HCT116 (cell line): ENCODE data around the gene KCNV2. TPM values are rescaled to one million over a fixed set of nuclear protein-coding genes. Genes with fewer than 3 reads are reported as not detected.

Source experiments
- ATAC-seq: fragments of 200-7000 bp; cut with Tn5 transposase; 2 replicates; pipeline ENCODE4 v1.9.1; 2020; ENCODE audit warnings: mild to moderate bottlenecking, moderate library complexity
- BruUV-seq: library from RNA; stranded (reverse); fragments of 400-500 nt; replicated peaks from 2 replicates; lab custom pipeline; 2021; lab: Mats Ljungman, UMichigan
- CTCF ChIA-PET: fragments of 300-600 bp; sonication (Branson Sonifier 250); formaldehyde crosslinking; loops from one replicate; lab custom pipeline; 2021; ENCODE audit warnings: antibody characterized with exemption; lab: Charles Lee
- POLR2A ChIA-PET: fragments of 300-600, 350-600 bp; sonication (Branson Sonifier 250); formaldehyde crosslinking; loops from one replicate; lab custom pipeline; 2021; ENCODE audit warnings: antibody characterized with exemption; lab: Charles Lee
- RAD21 ChIA-PET, 2 experiments: fragments of 300-600 bp; sonication (Branson Sonifier 250); formaldehyde crosslinking; loops; one replicate each; lab custom pipeline; 2023; ENCODE audit warnings: low total read pairs in 2 of 2; ENCODE audit not compliant: uncharacterized antibody in 2 of 2, unreplicated experiment in 2 of 2, low non-redundant PET in 1 of 2; lab: Charles Lee
- DNase-seq: peaks from one replicate; pipeline ENCODE4 v3.0.0-alpha.2; 2010; ENCODE audit warnings: low read depth, low spot score
- H2AFZ ChIP-seq: fragments of 200-600 bp; shearing (Covaris generic), sonication (generic); 2 replicates; pipeline ENCODE4 v1.6.1; 2017; ENCODE audit warnings: low read depth, mixed run types, mixed read lengths, antibody characterized with exemption, low read length; ENCODE audit not compliant: poor library complexity, severe bottlenecking
- H3K27ac ChIP-seq: 2 replicates; pipeline ENCODE4 v1.5.1; 2012; ENCODE audit warnings: low read depth, low read length
- H3K27me3 ChIP-seq: fragments of 200-600 bp; sonication (generic); 2 replicates; pipeline ENCODE4 v1.6.1; 2016; ENCODE audit warnings: mixed run types, low read length, mixed read lengths; ENCODE audit not compliant: insufficient read depth
- H3K36me3 ChIP-seq, 2 experiments: fragments of 200-500 bp in 1 of 2; fragments of 200-600 bp in 1 of 2; sonication (Bioruptor generic) in 1 of 2; sonication (generic) in 1 of 2; 2 replicates each; pipeline versions ENCODE4 v1.5.1 to v1.6.1; 2014 to 2016; ENCODE audit warnings: low read length in 2 of 2, inconsistent platforms in 1 of 2, mixed read lengths in 1 of 2, mixed run types in 1 of 2; ENCODE audit not compliant: insufficient read depth in 2 of 2, control insufficient read depth in 1 of 2
- H3K4me1 ChIP-seq, 2 experiments: fragments of 200-600 bp in 1 of 2; sonication (generic) in 1 of 2; 2 replicates each; pipeline versions ENCODE4 v1.5.1 to v1.6.1; 2012 to 2017; ENCODE audit warnings: low read length in 2 of 2, inconsistent platforms in 1 of 2, mild to moderate bottlenecking in 1 of 2, mixed read lengths in 1 of 2, mixed run types in 1 of 2, moderate library complexity in 1 of 2; ENCODE audit not compliant: insufficient read depth in 2 of 2, control insufficient read depth in 1 of 2
- H3K4me2 ChIP-seq: fragments of 200-600 bp; sonication (generic); 2 replicates; pipeline ENCODE4 v1.6.1; 2017; ENCODE audit warnings: mixed run types, low read length, mixed read lengths
- H3K4me3 ChIP-seq, 2 experiments: fragments of 200-600 bp in 1 of 2; sonication (generic) in 1 of 2; replicated peaks in 1 of 2; 2 replicates each; pipeline ENCODE4 v1.5.1; 2011 to 2016; ENCODE audit warnings: low read length in 2 of 2, control low read depth in 1 of 2, low read depth in 1 of 2, mild to moderate bottlenecking in 1 of 2, mixed read lengths in 1 of 2, mixed run types in 1 of 2
- H3K79me2 ChIP-seq: fragments of 200-600 bp; sonication (generic); 2 replicates; pipeline ENCODE4 v1.6.1; 2017; ENCODE audit warnings: mild to moderate bottlenecking, mixed run types, low read length, moderate library complexity, mixed read lengths; ENCODE audit not compliant: insufficient read depth
- H3K9ac ChIP-seq: fragments of 200-600 bp; sonication (generic); 2 replicates; pipeline ENCODE4 v1.6.1; 2016; ENCODE audit warnings: low read length, mixed read lengths
- H3K9me2 ChIP-seq: fragments of 200-600 bp; sonication (generic), shearing (Covaris generic); 2 replicates; pipeline ENCODE4 v1.6.1; 2017; ENCODE audit warnings: mixed run types, mild to moderate bottlenecking, moderate library complexity; ENCODE audit not compliant: insufficient read depth
- H3K9me3 ChIP-seq, 2 experiments: fragments of 200-500 bp in 1 of 2; fragments of 200-600 bp in 1 of 2; sonication (Bioruptor generic) in 1 of 2; sonication (generic) in 1 of 2; 2 replicates each; pipeline ENCODE4 v1.6.1; 2014 to 2017; ENCODE audit warnings: low read length in 2 of 2, mixed read lengths in 2 of 2, inconsistent platforms in 1 of 2, low read depth in 1 of 2, mild to moderate bottlenecking in 1 of 2, mixed run types in 1 of 2, moderate library complexity in 1 of 2; ENCODE audit not compliant: control insufficient read depth in 1 of 2, insufficient read depth in 1 of 2
- H4K20me1 ChIP-seq: fragments of 200-600 bp; sonication (generic), shearing (Covaris generic); 2 replicates; pipeline ENCODE4 v1.6.1; 2017; ENCODE audit warnings: mixed run types, mild to moderate bottlenecking, moderate library complexity; ENCODE audit not compliant: insufficient read depth
- CTCF ChIP-seq, 3 experiments: fragments of 200-600 bp in 1 of 3; sonication (generic) in 1 of 3; IDR thresholded peaks in 2 of 3; conservative IDR thresholded peaks in 1 of 3; 2 replicates each; pipeline ENCODE4 v1.5.1; 2012 to 2017; ENCODE audit warnings: low read depth in 2 of 3, low read length in 2 of 3, antibody characterized with exemption in 1 of 3, borderline replicate concordance in 1 of 3, control low read depth in 1 of 3, mild to moderate bottlenecking in 1 of 3, mixed read lengths in 1 of 3, mixed run types in 1 of 3, moderate library complexity in 1 of 3; ENCODE audit not compliant: insufficient read depth in 1 of 3
- ELF1 ChIP-seq: IDR thresholded peaks from 2 replicates; pipeline ENCODE4 v1.6.1; 2012; ENCODE audit warnings: low read depth, borderline replicate concordance
- FOSL1 ChIP-seq: IDR thresholded peaks from 2 replicates; pipeline ENCODE4 v1.6.1; 2012; ENCODE audit warnings: low read depth
- JUND ChIP-seq: IDR thresholded peaks from 2 replicates; pipeline ENCODE4 v1.6.1; 2012
- MAX ChIP-seq: IDR thresholded peaks from 2 replicates; pipeline ENCODE4 v1.6.1; 2012
- REST ChIP-seq: IDR thresholded peaks from 2 replicates; pipeline ENCODE4 v1.6.1; 2012; ENCODE audit warnings: low read depth
- ZBTB33 ChIP-seq: IDR thresholded peaks from 2 replicates; pipeline ENCODE4 v1.6.1; 2011; ENCODE audit warnings: mild to moderate bottlenecking, low read length, moderate library complexity; ENCODE audit not compliant: insufficient replicate concordance; ENCODE audit errors: extremely low read depth
- ZNF274 ChIP-seq: fragments of 200-500 bp; sonication (Bioruptor generic); IDR thresholded peaks from 2 replicates; pipeline ENCODE4 v1.6.1; 2014; ENCODE audit warnings: mild to moderate bottlenecking, low read depth, low read length, inconsistent platforms
- intact Hi-C: fragments of 100-400 bp; cut with micrococcal nuclease; formaldehyde crosslinking; loops from 2 replicates; pipeline ENCODE4 v1.10.0; 2022
- total RNA-seq: library from RNA; stranded (reverse); gene quantifications from one replicate; pipeline ENCODE4 v1.2.1, GENCODE V29; 2021; ENCODE audit not compliant: unreplicated experiment

KCNV2 gene
- total RNA-seq, 1 experiment from 2014 or later, result not detected

GRCh38 chr9:2688636-2689035, 28.7 kb upstream of the KCNV2 start:
- DNase-seq, result no peak
- H3K9me3 ChIP-seq, result no peaks in the 10 kb centered on the region
- no peaks in the 10 kb centered on the region for H4K20me1 ChIP-seq
- BruUV-seq, result no TSS peak
- no peaks in the 10 kb centered on the region for H3K36me3 ChIP-seq
- no peaks in the 10 kb centered on the region for H3K27me3 ChIP-seq
- no peak overlapping the region for H3K27ac ChIP-seq
- CTCF ChIA-PET, result no interaction called here
- no peak overlapping the region for H2AFZ ChIP-seq
- H3K4me1 ChIP-seq, result no peaks in the 10 kb centered on the region
- no peak for ATAC-seq
- TF ChIP-seq ZBTB33 (no peak), MAX (no peak), CTCF (IDR thresholded peaks at IDR 0.05 in 2 of 3, conservative IDR thresholded peaks at IDR 0.05 in 1 of 3; ENCODE audit: borderline replicate concordance in 1 of 3, insufficient read depth in 1 of 3, low read depth in 2 of 3, low read length in 2 of 3) (no peak), FOSL1 (no peak), REST (no peak), JUND (no peak), ELF1 (no peak), ZNF274 (no peak)
- no peak overlapping the region for H3K4me3 ChIP-seq
- intact Hi-C loops, result no loop called here
- POLR2A ChIA-PET, result no interaction called here
- H3K9ac ChIP-seq, result no peak overlapping the region
- H3K9me2 ChIP-seq, result no peaks in the 10 kb centered on the region
- no peaks in the 10 kb centered on the region for H3K79me2 ChIP-seq
- RAD21 ChIA-PET, result no interaction called here
- H3K4me2 ChIP-seq, result no peak overlapping the region
